Colonic mucosa (tissue), 4 donors: ENCODE results near the gene FHOD1. TPM values are rescaled to one million over a fixed set of nuclear protein-coding genes. Genes with fewer than 3 reads are reported as not detected.

Source experiments
- DNase-seq: peaks from one replicate; pipeline ENCODE4 v3.0.0-alpha.2; 2020
- H3K27ac ChIP-seq: fragments of 200-600 bp; one replicate; pipeline ENCODE4 v1.8.0; 2021
- H3K27me3 ChIP-seq: fragments of 200-600 bp; one replicate; pipeline ENCODE4 v1.8.0; 2021
- H3K36me3 ChIP-seq: fragments of 200-600 bp; one replicate; pipeline ENCODE4 v1.8.0; 2021
- H3K4me1 ChIP-seq: fragments of 200-600 bp; one replicate; pipeline ENCODE4 v1.8.0; 2021; ENCODE audit warnings: mild to moderate bottlenecking
- H3K4me3 ChIP-seq: fragments of 200-600 bp; one replicate; pipeline ENCODE4 v1.8.0; 2021
- H3K9ac ChIP-seq, 2 donors: one replicate each; pipeline ENCODE4 v1.7.0; 2013; ENCODE audit warnings: control low read depth in 2 of 2, low read depth in 2 of 2, low read length in 2 of 2
- H3K9me3 ChIP-seq: fragments of 200-600 bp; one replicate; pipeline ENCODE4 v1.8.0; 2021
- CTCF ChIP-seq: fragments of 200-600 bp; IDR thresholded peaks from one replicate; pipeline ENCODE4 v1.8.0; 2022; ENCODE audit warnings: antibody characterized with exemption, mild to moderate bottlenecking
- intact Hi-C: fragments of 100-400 bp; cut with DNase I; formaldehyde crosslinking; loops from one replicate; pipeline ENCODE4 v1.14.1; 2022
- total RNA-seq, 2 donors: library from RNA; stranded (reverse); fragmentation: NEBNext Ultra II Directional in 1 of 2; extraction: Animal tissue kit (Norgen Biotek cat#: 25700) in 1 of 2; gene quantifications; one replicate each; pipeline ENCODE4 v1.2.1, GENCODE V29; 2021
- donor health status: healthy.
- donor health status: DM: no; HTN: no; CAD: no.
- donor health status: DM: no; HTN: no; CAD: no.

The FHOD1 gene
- total RNA-seq, 2 donors from 2014 or later = 21.6 to 47.2 TPM

GRCh38 chr16:67195676-67196075, 51.6 kb downstream of the FHOD1 start:
- no peak overlapping the region for H3K9ac ChIP-seq
- H3K27ac ChIP-seq = no peak overlapping the region
- DNase-seq = no peak
- intact Hi-C loops = loop anchor here (5.0 kb wide), 1 partner anchor 87 kb away; no protein-coding TSS in a partner anchor
- peaks cover 18% of the 10 kb centered on the region for H3K4me1 ChIP-seq
- H3K36me3 ChIP-seq = peaks cover 22% of the 10 kb centered on the region
- no peaks in the 10 kb centered on the region for H3K27me3 ChIP-seq
- no peak for TF ChIP-seq CTCF
- H3K4me3 ChIP-seq = no peak overlapping the region
- H3K9me3 ChIP-seq = no peaks in the 10 kb centered on the region

GRCh38 chr16:67194260-67194659, 53.0 kb downstream of the FHOD1 start:
- no peak for TF ChIP-seq CTCF
- intact Hi-C loops = no loop called here
- Histone ChIP-seq H3K36me3 (peaks cover 22% of the 10 kb centered on the region), H3K9ac (peak overlapping the region; percentile 37 to 99), H3K9me3 (no peaks in the 10 kb centered on the region), H3K27ac (no peak overlapping the region), H3K4me1 (peaks cover 18% of the 10 kb centered on the region), H3K4me3 (no peak overlapping the region), H3K27me3 (no peaks in the 10 kb centered on the region)
- DNase-seq = no peak

- TF ChIP-seq CTCF = no peak
- Histone ChIP-seq H3K27me3 (no peaks in the 10 kb centered on the region), H3K27ac (no peak overlapping the region), H3K4me1 (peaks cover 18% of the 10 kb centered on the region), H3K4me3 (peak overlapping the region; percentile 100), H3K9ac (peak overlapping the region; percentile 98 to 99), H3K9me3 (no peaks in the 10 kb centered on the region), H3K36me3 (peaks cover 22% of the 10 kb centered on the region)
- intact Hi-C loops = no loop called here
- DNase-seq = no peak
Observed at GRCh38 chr16:67193536-67193935, 53.7 kb downstream of the FHOD1 start.

GRCh38 chr16:67192781-67193361, 54.4 kb downstream of the FHOD1 start:
- no peak for TF ChIP-seq CTCF
- Histone ChIP-seq H3K27ac (peak overlapping the region; percentile 60), H3K4me1 (peaks cover 18% of the 10 kb centered on the region)

DNA sequence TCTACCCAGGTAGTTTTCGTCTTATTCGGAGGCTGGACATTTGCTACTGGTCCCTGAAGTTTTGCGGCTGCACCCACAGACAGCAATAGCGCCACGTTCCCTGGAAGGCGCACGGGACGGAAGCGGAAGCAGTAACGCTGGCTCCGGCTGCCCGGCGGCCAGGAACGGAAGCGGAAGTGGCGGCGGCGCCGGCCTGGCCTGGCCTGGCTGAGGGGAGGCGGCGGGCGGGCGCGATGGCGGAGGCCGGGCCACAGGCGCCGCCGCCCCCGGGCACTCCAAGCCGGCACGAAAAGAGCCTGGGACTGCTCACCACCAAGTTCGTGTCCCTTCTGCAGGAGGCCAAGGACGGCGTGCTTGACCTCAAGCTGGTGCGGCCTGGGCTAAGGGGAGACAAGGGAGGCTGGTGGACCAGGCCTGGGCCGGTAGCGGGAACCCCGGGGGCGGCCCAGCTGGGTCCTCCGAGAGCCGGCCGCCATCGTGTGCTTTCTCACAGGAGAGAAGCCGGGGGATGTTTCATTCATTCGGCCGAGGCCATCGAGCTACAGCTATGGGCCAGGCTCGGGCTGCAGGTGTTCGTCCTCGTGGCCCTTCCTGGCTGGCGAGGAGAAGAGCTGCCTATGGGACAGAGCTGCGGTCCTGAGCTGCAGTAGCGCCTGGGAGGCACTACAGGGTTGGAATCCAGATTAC, 55.1 kb downstream of the FHOD1 start, which contains the start of gene E2F4:
TSS of gene E2F4 (plus strand) at position 161 of the 687 bp plus-strand sequence. CDS start at position 234, 73 bp downstream.
- TF ChIP-seq CTCF = no peak

More at GRCh38 chr16:67192781-67193361, 54.4 kb downstream of the FHOD1 start:
- H3K27me3 ChIP-seq = no peaks in the 10 kb centered on the region
- intact Hi-C loops = no loop called here
- H3K9ac ChIP-seq = peak overlapping the region; percentile 98 to 99
- peak overlapping the region; percentile 100 for H3K4me3 ChIP-seq
- H3K36me3 ChIP-seq = peaks cover 22% of the 10 kb centered on the region
- no peaks in the 10 kb centered on the region for H3K9me3 ChIP-seq
- no peak for DNase-seq

More for the DNA sequence above, 55.1 kb downstream of the FHOD1 start, which contains the start of gene E2F4:
- peak within 1 kb of the TSS; percentile 100 for H3K4me3 ChIP-seq
- no peaks in the 10 kb centered on the region for H3K27me3 ChIP-seq
- intact Hi-C loops = no loop called here
- H3K9me3 ChIP-seq = no peaks in the 10 kb centered on the region
- H3K27ac ChIP-seq = peak within 1 kb of the TSS; percentile 60
- DNase-seq = peak; percentile 91
- peak within 1 kb of the TSS; percentile 98 to 99 for H3K9ac ChIP-seq
- peaks cover 21% of the 10 kb centered on the region for H3K36me3 ChIP-seq
- peaks cover 18% of the 10 kb centered on the region for H3K4me1 ChIP-seq
